GM19043 (cell line): ENCODE results near the gene WDR74.
"Not testable (repeated sequence)": the region's sequence is repeated elsewhere in the genome, so short reads cannot be mapped to it uniquely, and the experiment has no call there.

Source experiments
- ATAC-seq: cut with Tn5 transposase; IDR thresholded peaks from one replicate; pipeline ENCODE4 v1.9.1; 2021; ENCODE audit warnings: low read depth; ENCODE audit not compliant: unreplicated experiment

Gene WDR74

DNA sequence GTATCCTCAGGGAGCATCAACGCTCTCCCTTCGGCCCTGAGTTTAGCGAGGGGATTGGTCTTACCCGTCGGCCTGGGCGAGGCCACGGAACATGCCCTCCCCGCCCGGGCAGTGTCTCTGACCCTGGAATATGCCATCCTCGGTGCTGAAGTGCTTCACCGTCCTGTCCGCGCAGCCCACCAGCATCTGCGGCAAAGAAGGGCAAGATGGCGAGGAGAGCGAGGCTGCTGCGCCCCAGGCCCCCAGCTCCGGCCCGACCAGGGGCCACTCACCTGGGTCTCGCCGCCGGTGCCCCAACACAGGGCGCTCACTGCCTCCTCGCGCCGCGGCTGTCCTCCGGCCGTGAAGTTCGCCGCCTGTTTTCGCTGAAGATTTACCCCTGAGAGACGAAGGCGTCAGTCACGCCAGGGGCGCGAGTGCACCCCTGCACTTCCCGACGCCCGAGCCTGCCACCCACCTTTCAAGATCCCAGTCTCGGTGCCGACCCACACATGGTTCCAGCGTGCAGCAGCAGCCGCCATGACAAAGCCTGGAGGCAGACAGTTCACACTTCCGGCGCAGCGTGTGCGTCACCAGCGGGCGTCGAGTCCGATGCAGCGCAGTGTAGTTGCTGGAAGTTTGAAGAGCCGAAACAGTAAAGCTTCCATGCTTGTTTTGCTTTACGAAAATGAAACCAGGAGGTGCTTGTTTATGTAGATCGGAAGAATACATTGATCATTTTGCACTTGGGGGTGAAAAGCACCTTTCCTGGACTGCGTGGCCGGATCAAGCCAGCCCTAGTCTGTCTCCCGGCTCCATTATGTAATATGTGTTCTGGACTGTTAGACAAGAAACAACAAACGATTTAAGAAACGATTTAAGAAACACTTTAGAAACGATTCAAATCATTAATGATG is at the start of gene WDR74:
Gene WDR74, minus strand, starts transcription at position 541 of the 896 bp plus-strand sequence. Its CDS starts 20 bp downstream, at position 521.
- ATAC-seq = peak; percentile 41

DNA sequence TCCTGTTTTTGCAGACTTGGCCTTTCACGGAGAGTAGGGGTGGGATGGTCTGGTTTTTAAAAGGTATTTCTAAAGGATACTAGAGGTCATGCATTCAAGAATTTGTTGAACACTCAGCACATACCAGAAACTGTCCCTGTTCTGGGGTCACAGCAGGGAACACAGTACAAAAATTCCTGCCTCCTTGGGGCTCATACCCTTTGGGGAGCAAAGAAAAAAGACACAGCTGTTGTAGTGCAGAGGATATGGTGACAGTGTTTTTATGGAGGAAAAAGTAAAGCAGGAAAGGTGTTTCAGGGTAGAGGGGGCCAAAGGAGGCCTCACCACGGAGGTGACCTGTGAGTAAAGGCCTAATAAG is 49.7 kb upstream of the WDR74 start:
- no peak for ATAC-seq

DNA sequence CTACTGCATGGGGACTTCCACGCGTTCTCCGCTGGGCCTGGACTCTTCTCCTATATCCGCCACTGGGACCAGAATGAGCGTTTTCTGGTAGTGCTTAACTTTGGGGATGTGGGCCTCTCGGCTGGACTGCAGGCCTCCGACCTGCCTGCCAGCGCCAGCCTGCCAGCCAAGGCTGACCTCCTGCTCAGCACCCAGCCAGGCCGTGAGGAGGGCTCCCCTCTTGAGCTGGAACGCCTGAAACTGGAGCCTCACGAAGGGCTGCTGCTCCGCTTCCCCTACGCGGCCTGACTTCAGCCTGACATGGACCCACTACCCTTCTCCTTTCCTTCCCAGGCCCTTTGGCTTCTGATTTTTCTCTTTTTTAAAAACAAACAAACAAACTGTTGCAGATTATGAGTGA is 49.0 kb upstream of the WDR74 start:
- no peak for ATAC-seq

GRCh38 chr11:62885137-62885750 is 45.9 kb upstream of the WDR74 start:
- no peak for ATAC-seq

DNA sequence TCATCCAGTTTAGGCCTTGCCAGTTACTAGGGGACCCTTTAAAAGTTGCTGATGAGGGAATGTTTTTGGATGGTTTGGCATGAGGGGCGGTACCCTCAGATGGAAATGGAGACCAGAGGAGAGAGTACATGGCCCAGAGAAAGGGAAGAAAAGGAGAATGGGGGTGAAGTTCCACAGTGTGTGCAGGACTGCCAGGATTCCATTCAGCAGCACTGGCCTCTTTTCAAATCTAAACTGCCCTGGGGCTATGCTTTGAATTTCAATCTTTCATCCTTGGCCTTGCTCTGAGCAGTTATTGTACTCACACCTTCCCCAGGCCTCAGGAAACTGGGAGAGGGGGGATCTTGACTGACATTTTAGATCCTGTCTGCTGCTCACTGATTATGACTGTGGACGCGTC is 44.3 kb upstream of the WDR74 start:
- no peak for ATAC-seq

DNA sequence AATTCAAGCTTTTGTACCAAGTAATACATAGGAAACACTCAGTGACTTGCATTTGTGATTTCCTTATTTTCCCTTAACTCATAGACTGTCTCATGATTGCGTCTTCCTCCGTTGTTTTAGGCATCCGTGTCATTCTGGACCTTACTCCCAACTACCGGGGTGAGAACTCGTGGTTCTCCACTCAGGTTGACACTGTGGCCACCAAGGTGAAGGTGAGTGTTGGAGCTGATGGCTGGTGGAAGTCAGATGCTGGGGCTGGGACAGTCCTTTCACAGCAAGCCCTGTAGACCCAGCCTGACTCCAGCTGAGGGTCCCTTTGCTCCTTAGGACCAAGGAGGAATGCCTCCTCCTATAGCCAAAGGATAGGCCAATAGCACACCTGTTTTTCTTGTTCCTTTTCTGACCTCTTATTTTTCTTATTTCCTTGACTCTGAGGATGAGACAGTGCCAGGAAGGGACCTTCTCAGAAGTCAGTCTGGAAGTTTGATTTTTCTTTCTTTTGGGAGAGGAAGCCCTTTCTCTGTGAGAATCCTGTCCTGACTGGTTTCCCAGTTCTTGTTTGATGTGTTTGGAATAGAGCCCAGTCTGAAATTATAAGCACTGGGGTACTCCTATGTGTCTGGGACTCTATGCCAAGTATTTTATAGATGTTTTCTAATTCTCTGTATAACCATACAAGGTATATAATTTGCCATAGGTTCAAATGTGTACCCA is 43.6 kb upstream of the WDR74 start:
- ATAC-seq = no peak

- no peak for ATAC-seq
These were observed 43.0 kb upstream of the WDR74 start for GRCh38 chr11:62882431-62882749.

- ATAC-seq = peak; percentile 54
These were observed 42.4 kb upstream of the WDR74 start for GRCh38 chr11:62881579-62882430.

GRCh38 chr11:62880803-62881578 is 41.6 kb upstream of the WDR74 start, which contains the start of gene SLC3A2:
Gene SLC3A2 (plus strand): TSS chr11:62880896. CDS start chr11:62881024, 128 bp downstream.
- ATAC-seq = peak; percentile 80

GRCh38 chr11:62880231-62880802 is 40.9 kb upstream of the WDR74 start:
- peak; percentile 12 for ATAC-seq

- ATAC-seq = no peak
These were observed 40.0 kb upstream of the WDR74 start for GRCh38 chr11:62879235-62879978.

- ATAC-seq = no peak
These were observed 37.3 kb upstream of the WDR74 start for GRCh38 chr11:62876712-62877111.

- no peak for ATAC-seq
These were observed 36.5 kb upstream of the WDR74 start for GRCh38 chr11:62875698-62876478.

DNA sequence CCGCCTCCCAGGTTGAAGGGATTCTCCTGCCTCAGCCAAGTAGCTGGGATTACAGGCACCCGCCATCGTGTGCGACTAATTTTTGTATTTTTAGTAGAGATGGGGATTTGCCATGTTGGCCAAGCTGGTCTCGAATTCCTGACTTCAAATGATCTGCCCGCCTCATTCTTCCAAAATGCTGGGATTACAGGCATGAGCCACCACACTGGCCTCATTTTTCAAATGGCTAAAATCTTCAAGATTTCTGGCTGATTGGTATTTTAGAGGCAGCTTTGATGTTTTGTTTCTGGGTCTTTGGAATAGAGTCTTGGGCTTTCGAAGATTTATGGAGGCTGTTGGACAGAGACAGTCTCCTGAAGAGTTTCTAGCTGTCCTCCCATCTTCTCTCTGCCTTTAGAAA is 35.5 kb upstream of the WDR74 start:
- ATAC-seq = no peak

- ATAC-seq = no peak
These were observed 26.2 kb upstream of the WDR74 start for GRCh38 chr11:62865635-62866034.

DNA sequence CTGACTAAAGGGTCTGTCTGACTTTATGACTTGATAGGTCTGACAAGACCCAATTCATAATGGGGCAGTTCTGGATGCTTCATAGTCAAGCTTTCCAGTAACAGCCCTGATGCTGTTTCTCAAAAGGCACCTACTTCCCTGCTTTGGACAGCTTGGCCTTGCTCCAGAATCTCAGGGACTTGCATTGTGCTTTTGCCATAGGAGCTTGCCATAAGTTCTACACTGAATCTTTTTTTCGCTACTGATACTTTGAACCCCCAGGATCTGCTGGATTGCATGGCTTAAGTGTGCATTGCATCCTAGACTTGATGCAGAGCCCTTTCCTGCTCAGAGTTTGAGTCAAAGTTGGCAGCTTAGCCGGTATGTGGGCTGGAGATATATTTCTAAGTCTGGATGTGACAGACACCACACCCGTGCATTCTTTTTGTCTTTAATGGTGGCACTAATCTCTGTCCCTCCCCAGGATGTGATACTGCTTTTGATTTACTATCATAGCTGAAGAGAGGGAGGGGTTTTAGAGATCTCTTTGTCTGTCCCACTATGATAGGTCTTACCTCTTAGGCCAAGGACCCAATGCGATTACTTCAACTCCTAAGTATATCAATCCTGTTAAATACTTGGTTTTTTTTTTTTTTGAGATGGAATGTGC is 24.4 kb upstream of the WDR74 start:
- no peak for ATAC-seq

- ATAC-seq = not testable (repeated sequence)
These were observed 22.3 kb upstream of the WDR74 start for GRCh38 chr11:62861564-62862192.
